ENCODE measurements around the gene PPP3R1. TPM values are rescaled to one million over a fixed set of nuclear protein-coding genes. Genes with fewer than 3 reads are reported as not detected.

PPP3R1 gene
- total RNA-seq, 1 donor from 2014 or later = 57.7 TPM

GRCh38 chr2:68234405-68234804, 17.9 kb downstream of the PPP3R1 start:
- DNase-seq (ENCODE audit: low spot score) = no peak

GRCh38 chr2:68231061-68231372, 21.3 kb downstream of the PPP3R1 start:
- no peak for DNase-seq (ENCODE audit: low spot score)

GRCh38 chr2:68230241-68231060, 21.9 kb downstream of the PPP3R1 start:
- DNase-seq (ENCODE audit: low spot score) = no peak

GRCh38 chr2:68226794-68227193, 25.5 kb downstream of the PPP3R1 start:
- no peak for DNase-seq (ENCODE audit: low spot score)

- no peak for DNase-seq (ENCODE audit: low spot score)
Measured at GRCh38 chr2:68225119-68225632, 27.2 kb downstream of the PPP3R1 start.

GRCh38 chr2:68223419-68223818, 28.9 kb downstream of the PPP3R1 start:
- DNase-seq (ENCODE audit: low spot score) = no peak

GRCh38 chr2:68222287-68222686, 30.0 kb downstream of the PPP3R1 start:
- no peak for DNase-seq (ENCODE audit: low spot score)

- no peak for DNase-seq (ENCODE audit: low spot score)
Measured at GRCh38 chr2:68218343-68218901, 33.9 kb downstream of the PPP3R1 start.

GRCh38 chr2:68217729-68218128, 34.6 kb downstream of the PPP3R1 start:
- DNase-seq (ENCODE audit: low spot score) = no peak

GRCh38 chr2:68216454-68217310, 35.6 kb downstream of the PPP3R1 start:
- DNase-seq (ENCODE audit: low spot score) = no peak

GRCh38 chr2:68214381-68214780, 38.0 kb downstream of the PPP3R1 start:
- no peak for DNase-seq (ENCODE audit: low spot score)

GRCh38 chr2:68206793-68207192, 45.5 kb downstream of the PPP3R1 start:
- no peak for DNase-seq (ENCODE audit: low spot score)

- no peak for DNase-seq (ENCODE audit: low spot score)
Measured at GRCh38 chr2:68203587-68203986, 48.7 kb downstream of the PPP3R1 start.

GRCh38 chr2:68200157-68200787, 52.1 kb downstream of the PPP3R1 start:
- no peak for DNase-seq (ENCODE audit: low spot score)

- DNase-seq (ENCODE audit: low spot score) = no peak
Measured at GRCh38 chr2:68196120-68196716, 56.1 kb downstream of the PPP3R1 start.

GRCh38 chr2:68195096-68195495, 57.2 kb downstream of the PPP3R1 start:
- DNase-seq (ENCODE audit: low spot score) = no peak

- DNase-seq (ENCODE audit: low spot score) = no peak
Measured at GRCh38 chr2:68193787-68194372, 58.5 kb downstream of the PPP3R1 start.

- no peak for DNase-seq (ENCODE audit: low spot score)
Measured at GRCh38 chr2:68193144-68193543, 59.2 kb downstream of the PPP3R1 start.

GRCh38 chr2:68190991-68191731, 61.2 kb downstream of the PPP3R1 start:
- DNase-seq (ENCODE audit: low spot score) = no peak

- DNase-seq (ENCODE audit: low spot score) = no peak
Measured at GRCh38 chr2:68189991-68190784, 62.1 kb downstream of the PPP3R1 start.

Measured in ureter (tissue), 1 donor.